GM12875 (cell line): Measurements from ENCODE around the gene RYR1.
"Not testable (repeated sequence)": the region's sequence is repeated elsewhere in the genome, so short reads cannot be mapped to it uniquely, and the experiment has no call there.

Experiments used
- H3K4me3 ChIP-seq: one replicate; pipeline ENCODE4 v1.5.1; 2011; ENCODE audit warnings: low read depth, low read length, control low read depth
- TF ChIP-seq, protein P1 (sequence below): IDR thresholded peaks from 2 replicates; pipeline ENCODE4 v1.5.1; 2011; ENCODE audit warnings: low read depth, mild to moderate bottlenecking, control low read depth, inconsistent platforms, low read length, moderate library complexity, borderline replicate concordance; ENCODE audit not compliant: insufficient read depth

Gene RYR1

DNA sequence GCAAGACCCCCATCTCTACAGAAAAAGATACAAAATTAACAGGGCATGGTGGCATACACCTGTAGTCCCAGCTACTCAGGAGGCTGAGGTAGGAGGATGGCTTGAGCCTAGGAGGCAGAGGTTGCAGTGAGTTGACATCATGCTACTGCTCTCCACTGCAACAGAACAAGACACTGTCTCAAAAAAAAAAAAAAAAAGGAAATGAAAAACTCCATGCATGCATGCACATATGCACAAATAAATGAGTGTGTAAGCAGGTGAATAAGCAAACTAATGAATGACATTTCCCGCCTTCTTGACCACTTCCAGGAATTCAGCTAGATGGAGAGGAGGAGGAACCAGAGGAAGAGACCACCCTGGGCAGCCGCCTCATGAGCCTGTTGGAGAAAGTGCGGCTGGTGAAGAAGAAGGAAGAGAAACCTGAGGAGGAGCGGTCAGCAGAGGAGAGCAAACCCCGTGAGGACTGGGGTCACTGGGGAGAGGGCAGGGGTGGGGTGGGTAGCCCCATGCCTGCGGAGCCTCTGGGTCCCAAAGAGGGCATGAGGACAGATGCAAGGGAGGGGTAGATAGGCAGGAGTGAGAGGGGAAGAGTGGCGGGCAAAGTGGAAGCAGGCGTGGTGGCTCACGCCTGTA is 58.8 kb downstream of the RYR1 start:
- H3K4me3 ChIP-seq = no peak overlapping the region
- TF ChIP-seq, protein P1, sequence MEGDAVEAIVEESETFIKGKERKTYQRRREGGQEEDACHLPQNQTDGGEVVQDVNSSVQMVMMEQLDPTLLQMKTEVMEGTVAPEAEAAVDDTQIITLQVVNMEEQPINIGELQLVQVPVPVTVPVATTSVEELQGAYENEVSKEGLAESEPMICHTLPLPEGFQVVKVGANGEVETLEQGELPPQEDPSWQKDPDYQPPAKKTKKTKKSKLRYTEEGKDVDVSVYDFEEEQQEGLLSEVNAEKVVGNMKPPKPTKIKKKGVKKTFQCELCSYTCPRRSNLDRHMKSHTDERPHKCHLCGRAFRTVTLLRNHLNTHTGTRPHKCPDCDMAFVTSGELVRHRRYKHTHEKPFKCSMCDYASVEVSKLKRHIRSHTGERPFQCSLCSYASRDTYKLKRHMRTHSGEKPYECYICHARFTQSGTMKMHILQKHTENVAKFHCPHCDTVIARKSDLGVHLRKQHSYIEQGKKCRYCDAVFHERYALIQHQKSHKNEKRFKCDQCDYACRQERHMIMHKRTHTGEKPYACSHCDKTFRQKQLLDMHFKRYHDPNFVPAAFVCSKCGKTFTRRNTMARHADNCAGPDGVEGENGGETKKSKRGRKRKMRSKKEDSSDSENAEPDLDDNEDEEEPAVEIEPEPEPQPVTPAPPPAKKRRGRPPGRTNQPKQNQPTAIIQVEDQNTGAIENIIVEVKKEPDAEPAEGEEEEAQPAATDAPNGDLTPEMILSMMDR = no peak

DNA sequence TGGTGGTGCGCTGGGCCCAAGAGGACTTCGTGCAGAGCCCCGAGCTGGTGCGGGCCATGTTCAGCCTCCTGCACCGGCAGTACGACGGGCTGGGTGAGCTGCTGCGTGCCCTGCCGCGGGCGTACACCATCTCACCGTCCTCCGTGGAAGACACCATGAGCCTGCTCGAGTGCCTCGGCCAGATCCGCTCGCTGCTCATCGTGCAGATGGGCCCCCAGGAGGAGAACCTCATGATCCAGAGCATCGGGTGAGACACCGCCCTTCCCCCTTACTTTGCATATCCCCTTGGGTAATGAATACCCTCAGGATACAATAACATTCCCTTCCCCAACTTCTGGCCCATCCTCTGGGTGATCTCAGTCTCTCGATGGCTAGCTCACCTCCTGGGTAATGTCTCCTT is 60.9 kb downstream of the RYR1 start:
- TF ChIP-seq, protein P1 = no peak
- no peak overlapping the region for H3K4me3 ChIP-seq

DNA sequence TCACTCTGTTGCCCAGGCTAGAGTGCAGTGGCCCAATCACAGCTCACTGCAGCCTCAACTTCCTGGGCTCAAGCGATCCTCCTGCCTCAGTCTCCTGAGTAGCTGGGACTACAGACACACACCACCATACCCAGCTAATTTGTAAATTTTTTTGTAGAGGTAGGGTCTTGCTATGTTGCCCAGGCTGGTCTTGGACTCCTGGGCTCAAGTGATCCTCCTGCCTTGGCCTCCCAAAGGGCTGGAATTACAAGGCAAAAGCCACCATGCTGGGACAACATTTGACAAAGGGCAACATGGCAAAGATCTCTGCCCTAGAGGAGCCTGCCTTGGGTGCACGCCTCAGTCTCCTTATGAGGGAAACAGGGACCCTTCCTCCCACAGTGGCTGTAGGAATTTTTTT is 61.9 kb downstream of the RYR1 start:
- not testable (repeated sequence) for H3K4me3 ChIP-seq

DNA sequence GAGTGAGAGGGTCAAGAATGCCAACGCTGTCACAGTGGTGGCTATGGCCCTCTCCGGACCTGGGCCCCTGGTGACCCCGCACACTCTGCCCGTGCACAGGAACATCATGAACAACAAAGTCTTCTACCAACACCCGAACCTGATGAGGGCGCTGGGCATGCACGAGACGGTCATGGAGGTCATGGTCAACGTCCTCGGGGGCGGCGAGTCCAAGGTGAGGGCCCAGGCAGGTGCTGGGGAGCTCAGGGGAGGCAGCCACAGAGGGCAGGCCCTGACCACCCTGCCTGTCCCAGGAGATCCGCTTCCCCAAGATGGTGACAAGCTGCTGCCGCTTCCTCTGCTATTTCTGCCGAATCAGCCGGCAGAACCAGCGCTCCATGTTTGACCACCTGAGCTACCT is 62.6 kb downstream of the RYR1 start:
- TF ChIP-seq, protein P1 = no peak
- no peak overlapping the region for H3K4me3 ChIP-seq

DNA sequence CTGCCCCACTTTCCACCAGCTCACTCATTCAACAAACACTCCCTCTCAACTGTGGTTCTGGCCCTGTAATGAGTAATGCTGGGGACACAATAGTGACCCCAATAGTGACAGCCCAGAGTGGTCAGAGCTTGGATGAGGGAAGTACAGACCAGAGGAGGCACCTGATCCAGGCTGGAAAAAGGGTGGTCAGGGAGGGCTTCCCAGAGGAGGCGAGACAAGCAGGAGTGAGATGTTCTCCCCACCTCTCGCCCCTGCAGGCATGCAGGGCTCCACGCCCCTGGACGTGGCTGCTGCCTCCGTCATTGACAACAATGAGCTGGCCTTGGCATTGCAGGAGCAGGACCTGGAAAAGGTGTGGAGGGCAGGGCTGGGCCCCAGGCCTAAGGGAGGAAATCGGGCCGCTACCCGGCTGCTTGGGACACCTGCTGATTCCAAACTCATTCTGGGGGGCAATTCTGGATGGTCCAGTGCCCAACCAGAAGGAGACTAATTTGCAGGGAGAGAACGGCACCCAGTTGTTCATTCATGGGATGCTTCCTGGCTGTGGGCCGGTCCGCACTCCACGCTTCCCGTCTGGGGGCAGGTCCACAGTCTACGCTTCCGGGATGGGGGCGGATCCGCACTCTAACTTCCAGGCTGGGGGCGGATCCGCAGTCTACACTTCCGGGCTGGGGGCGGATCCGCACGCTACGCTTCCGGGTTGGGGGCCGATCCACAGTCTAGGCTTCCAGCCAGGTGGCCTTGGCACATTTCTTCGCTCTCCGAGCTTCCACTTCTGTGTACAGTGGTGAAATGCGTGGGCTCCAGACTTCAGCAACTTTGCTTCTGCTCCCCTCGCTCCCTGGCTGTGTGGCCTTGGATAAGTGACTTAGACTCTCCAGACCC is 63.4 kb downstream of the RYR1 start:
- no peak overlapping the region for H3K4me3 ChIP-seq
- TF ChIP-seq, protein P1 = no peak

DNA sequence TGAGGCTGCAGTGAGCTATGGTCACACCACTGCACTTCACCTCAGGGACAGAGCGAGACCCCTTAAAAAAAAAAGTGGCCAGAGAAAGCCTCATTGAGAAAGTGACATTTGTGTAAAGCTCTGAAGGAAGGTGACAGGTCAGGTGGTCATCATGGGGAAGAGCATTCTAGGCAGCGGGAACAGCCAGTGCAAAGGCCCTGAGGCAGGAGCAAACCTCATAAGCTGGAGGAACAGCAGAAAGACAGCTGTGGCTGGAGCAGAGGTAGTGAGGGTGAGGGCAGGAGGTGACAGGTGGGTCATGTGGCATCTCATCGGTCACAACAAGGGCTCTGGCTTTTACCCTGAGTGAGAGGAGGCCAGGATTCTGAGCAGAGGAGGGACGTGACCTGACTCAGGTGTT is 64.4 kb downstream of the RYR1 start:
- TF ChIP-seq, protein P1 = no peak
- H3K4me3 ChIP-seq = no peak overlapping the region

DNA sequence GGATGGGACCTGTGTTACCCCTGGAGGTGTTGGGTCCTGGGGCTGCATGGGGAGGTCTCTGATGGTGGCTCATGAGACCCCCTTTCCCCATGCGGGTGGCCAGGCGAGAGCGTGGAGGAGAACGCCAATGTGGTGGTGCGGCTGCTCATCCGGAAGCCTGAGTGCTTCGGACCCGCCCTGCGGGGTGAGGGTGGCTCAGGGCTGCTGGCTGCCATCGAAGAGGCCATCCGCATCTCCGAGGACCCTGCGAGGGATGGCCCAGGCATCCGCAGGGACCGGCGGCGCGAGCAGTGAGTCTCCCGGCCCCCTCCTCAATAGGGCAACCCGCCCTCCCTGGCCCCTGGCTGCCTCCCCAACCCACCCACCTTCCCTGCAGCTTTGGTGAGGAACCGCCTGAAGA is 66.0 kb downstream of the RYR1 start:
- H3K4me3 ChIP-seq = no peak overlapping the region
- TF ChIP-seq, protein P1 = no peak
